Panc1 (cell line): ENCODE measurements around the gene FAM174A. TPM values are rescaled to one million over a fixed set of nuclear protein-coding genes. Genes with fewer than 3 reads are reported as not detected.

Experiments
- ATAC-seq: fragments of 200-7000 bp; cut with Tn5 transposase; 2 replicates; pipeline ENCODE4 v1.9.1; 2020; ENCODE audit warnings: mild to moderate bottlenecking, moderate library complexity
- BruUV-seq: library from RNA; stranded (reverse); fragments of 400-500 nt; replicated peaks from 2 replicates; lab custom pipeline; 2021; lab: Mats Ljungman, UMichigan
- CTCF ChIA-PET: fragments of 300-600 bp; sonication (Branson Sonifier 250); formaldehyde crosslinking; loops from one replicate; lab custom pipeline; 2022; ENCODE audit warnings: antibody characterized with exemption; lab: Charles Lee
- POLR2A ChIA-PET: fragments of 300-600 bp; sonication (Branson Sonifier 250); formaldehyde crosslinking; loops from one replicate; lab custom pipeline; 2022; ENCODE audit warnings: antibody characterized with exemption; lab: Charles Lee
- DNase-seq: peaks from one replicate; pipeline ENCODE4 v3.0.0-alpha.2; 2010; ENCODE audit warnings: low read depth, low spot score
- H3K27ac ChIP-seq: 2 replicates; pipeline ENCODE4 v1.5.1; 2011; ENCODE audit warnings: mild to moderate bottlenecking, low read length, inconsistent platforms
- H3K27me3 ChIP-seq: fragments of 200-500 bp; sonication (Bioruptor generic); 2 replicates; pipeline ENCODE4 v1.6.0; 2014; ENCODE audit warnings: low read length, inconsistent platforms; ENCODE audit not compliant: control insufficient read depth, insufficient read depth
- H3K36me3 ChIP-seq: fragments of 200-500 bp; sonication (Bioruptor generic); 2 replicates; pipeline ENCODE4 v1.5.1; 2014; ENCODE audit warnings: inconsistent platforms, mild to moderate bottlenecking, low read length, moderate library complexity; ENCODE audit not compliant: control insufficient read depth, insufficient read depth
- H3K4me1 ChIP-seq: 2 replicates; pipeline ENCODE4 v1.5.1; 2011; ENCODE audit warnings: inconsistent platforms, mild to moderate bottlenecking, low read length, moderate library complexity; ENCODE audit not compliant: control insufficient read depth, insufficient read depth
- H3K4me3 ChIP-seq, 2 experiments: 2 replicates each; pipeline ENCODE4 v1.5.1; 2011 to 2012; ENCODE audit warnings: low read depth in 2 of 2, low read length in 2 of 2, mild to moderate bottlenecking in 2 of 2, inconsistent platforms in 1 of 2, moderate library complexity in 1 of 2
- H3K9me3 ChIP-seq: fragments of 200-500 bp; sonication (Bioruptor generic); 2 replicates; pipeline ENCODE4 v1.5.1; 2014; ENCODE audit warnings: low read depth, mild to moderate bottlenecking, inconsistent platforms, low read length, moderate library complexity; ENCODE audit not compliant: control insufficient read depth, insufficient read depth
- POLR2AphosphoS5 ChIP-seq: IDR thresholded peaks from 2 replicates; pipeline ENCODE4 v1.6.1; 2012; ENCODE audit warnings: mild to moderate bottlenecking, low read depth, low read length, moderate library complexity
- SIN3A ChIP-seq: IDR thresholded peaks from 2 replicates; pipeline ENCODE4 v1.6.1; 2012; ENCODE audit warnings: low read depth, mild to moderate bottlenecking, low read length, moderate library complexity, borderline replicate concordance; ENCODE audit not compliant: insufficient read depth
- TCF7L2 ChIP-seq: IDR thresholded peaks from 2 replicates; pipeline ENCODE4 v1.6.1; 2011; ENCODE audit warnings: mild to moderate bottlenecking, low read depth, low read length, inconsistent platforms
- in situ Hi-C: cut with HindIII; loops from 2 replicates; pipeline ENCODE4 v1.10.0; 2016; ENCODE audit warnings: low sequenced_read_pairs, low pct_unique_long_range_greater_than_20kb
- intact Hi-C: fragments of 100-400 bp; cut with micrococcal nuclease; formaldehyde crosslinking; loops from one replicate; pipeline ENCODE4 v1.10.0; 2022; ENCODE audit not compliant: unreplicated experiment
- total RNA-seq: library from RNA; stranded (reverse); gene quantifications from one replicate; pipeline ENCODE4 v1.2.1, GENCODE V29; 2021; ENCODE audit not compliant: unreplicated experiment
- TF ChIP-seq, protein P1 (sequence below): fragments of 450-650 bp; IDR thresholded peaks from 2 replicates; pipeline ENCODE4 v1.5.1; 2017; ENCODE audit warnings: mild to moderate bottlenecking
- TF ChIP-seq, protein P2 (sequence below), 2 experiments: IDR thresholded peaks; 2 replicates each; pipeline ENCODE4 v1.6.1; 2011 to 2012; ENCODE audit warnings: low read depth in 2 of 2, control low read depth in 1 of 2, low read length in 1 of 2, mild to moderate bottlenecking in 1 of 2, moderate library complexity in 1 of 2; ENCODE audit not compliant: insufficient read depth in 1 of 2

Gene FAM174A
- total RNA-seq, 1 experiment from 2014 or later: 11.0 TPM

DNA sequence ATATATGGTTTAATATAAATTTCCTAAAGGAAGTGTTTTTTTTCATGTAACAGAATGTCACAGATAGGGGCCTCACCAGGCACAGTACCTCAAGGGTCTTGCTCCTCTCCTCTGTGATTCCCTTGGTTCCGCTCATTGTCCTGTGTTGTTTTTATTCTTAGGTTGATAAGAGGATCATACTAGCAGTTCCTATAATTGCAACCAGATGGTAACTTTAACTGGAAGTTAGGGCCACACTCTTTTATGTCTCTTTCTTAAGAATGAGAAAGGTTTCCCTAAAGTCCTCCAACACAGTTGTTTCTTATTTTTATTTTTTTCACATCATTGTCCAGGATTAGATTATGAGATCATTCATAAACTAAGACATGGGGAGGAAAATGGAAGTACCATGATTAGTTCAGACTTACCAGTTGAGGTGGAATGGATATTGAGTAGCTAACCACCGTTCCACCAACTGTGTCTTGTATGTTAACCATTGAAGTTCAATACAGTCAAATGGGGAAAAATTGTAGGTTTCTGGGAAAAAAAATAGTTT is 41.1 kb downstream of the FAM174A start:
- Histone ChIP-seq H3K27me3 (no peaks in the 10 kb centered on the region), H3K36me3 (no peaks in the 10 kb centered on the region), H3K9me3 (no peaks in the 10 kb centered on the region), H3K4me3 (no peak overlapping the region), H3K27ac (no peak overlapping the region), H3K4me1 (no peaks in the 10 kb centered on the region)
- CTCF ChIA-PET: no interaction called here
- TF ChIP-seq SIN3A (no peak), POLR2AphosphoS5 (no peak), TCF7L2 (no peak)
- TF ChIP-seq, protein P1, sequence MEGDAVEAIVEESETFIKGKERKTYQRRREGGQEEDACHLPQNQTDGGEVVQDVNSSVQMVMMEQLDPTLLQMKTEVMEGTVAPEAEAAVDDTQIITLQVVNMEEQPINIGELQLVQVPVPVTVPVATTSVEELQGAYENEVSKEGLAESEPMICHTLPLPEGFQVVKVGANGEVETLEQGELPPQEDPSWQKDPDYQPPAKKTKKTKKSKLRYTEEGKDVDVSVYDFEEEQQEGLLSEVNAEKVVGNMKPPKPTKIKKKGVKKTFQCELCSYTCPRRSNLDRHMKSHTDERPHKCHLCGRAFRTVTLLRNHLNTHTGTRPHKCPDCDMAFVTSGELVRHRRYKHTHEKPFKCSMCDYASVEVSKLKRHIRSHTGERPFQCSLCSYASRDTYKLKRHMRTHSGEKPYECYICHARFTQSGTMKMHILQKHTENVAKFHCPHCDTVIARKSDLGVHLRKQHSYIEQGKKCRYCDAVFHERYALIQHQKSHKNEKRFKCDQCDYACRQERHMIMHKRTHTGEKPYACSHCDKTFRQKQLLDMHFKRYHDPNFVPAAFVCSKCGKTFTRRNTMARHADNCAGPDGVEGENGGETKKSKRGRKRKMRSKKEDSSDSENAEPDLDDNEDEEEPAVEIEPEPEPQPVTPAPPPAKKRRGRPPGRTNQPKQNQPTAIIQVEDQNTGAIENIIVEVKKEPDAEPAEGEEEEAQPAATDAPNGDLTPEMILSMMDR: no peak
- TF ChIP-seq, protein P2, sequence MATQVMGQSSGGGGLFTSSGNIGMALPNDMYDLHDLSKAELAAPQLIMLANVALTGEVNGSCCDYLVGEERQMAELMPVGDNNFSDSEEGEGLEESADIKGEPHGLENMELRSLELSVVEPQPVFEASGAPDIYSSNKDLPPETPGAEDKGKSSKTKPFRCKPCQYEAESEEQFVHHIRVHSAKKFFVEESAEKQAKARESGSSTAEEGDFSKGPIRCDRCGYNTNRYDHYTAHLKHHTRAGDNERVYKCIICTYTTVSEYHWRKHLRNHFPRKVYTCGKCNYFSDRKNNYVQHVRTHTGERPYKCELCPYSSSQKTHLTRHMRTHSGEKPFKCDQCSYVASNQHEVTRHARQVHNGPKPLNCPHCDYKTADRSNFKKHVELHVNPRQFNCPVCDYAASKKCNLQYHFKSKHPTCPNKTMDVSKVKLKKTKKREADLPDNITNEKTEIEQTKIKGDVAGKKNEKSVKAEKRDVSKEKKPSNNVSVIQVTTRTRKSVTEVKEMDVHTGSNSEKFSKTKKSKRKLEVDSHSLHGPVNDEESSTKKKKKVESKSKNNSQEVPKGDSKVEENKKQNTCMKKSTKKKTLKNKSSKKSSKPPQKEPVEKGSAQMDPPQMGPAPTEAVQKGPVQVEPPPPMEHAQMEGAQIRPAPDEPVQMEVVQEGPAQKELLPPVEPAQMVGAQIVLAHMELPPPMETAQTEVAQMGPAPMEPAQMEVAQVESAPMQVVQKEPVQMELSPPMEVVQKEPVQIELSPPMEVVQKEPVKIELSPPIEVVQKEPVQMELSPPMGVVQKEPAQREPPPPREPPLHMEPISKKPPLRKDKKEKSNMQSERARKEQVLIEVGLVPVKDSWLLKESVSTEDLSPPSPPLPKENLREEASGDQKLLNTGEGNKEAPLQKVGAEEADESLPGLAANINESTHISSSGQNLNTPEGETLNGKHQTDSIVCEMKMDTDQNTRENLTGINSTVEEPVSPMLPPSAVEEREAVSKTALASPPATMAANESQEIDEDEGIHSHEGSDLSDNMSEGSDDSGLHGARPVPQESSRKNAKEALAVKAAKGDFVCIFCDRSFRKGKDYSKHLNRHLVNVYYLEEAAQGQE (IDR thresholded peaks at IDR 0.05; ENCODE audit: insufficient read depth in 1 of 2, low read depth in 2 of 2, low read length in 1 of 2): no peak
- intact Hi-C loops (no loop called here), in situ Hi-C loops (no loop called here)
- POLR2A ChIA-PET: no interaction called here
- no peak for ATAC-seq
- no TSS peak for BruUV-seq
- DNase-seq: no peak

DNA sequence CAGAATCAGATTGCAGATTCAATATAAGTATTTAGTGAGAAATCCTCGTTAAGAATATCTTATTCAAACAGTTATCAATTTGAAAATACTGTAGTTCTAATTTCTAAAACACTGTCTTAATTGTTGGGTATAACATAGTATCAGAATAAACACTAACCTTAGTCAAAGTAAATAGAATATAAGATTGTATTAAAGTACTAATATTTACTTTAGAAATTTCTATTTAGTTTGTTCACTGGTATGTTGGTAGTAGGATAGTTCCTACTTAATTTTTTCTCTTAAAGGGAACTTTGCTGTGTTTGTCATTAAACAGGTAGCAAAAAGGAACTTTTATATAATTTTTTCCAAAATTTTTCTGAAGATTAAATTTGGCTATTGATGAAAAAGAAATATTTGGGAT is 42.3 kb downstream of the FAM174A start:
- no peak overlapping the region for H3K27ac ChIP-seq
- no peaks in the 10 kb centered on the region for H3K9me3 ChIP-seq
- intact Hi-C loops: no loop called here
- ChIA-PET POLR2A (no interaction called here), CTCF (no interaction called here)
- H3K4me3 ChIP-seq: no peak overlapping the region
- in situ Hi-C loops: no loop called here
- BruUV-seq: no TSS peak
- H3K36me3 ChIP-seq: no peaks in the 10 kb centered on the region
- ATAC-seq (no peak), DNase-seq (no peak)
- TF ChIP-seq, protein P2 (IDR thresholded peaks at IDR 0.05; ENCODE audit: insufficient read depth in 1 of 2, low read depth in 2 of 2, low read length in 1 of 2): no peak
- TF ChIP-seq, protein P1: no peak
- no peak for TF ChIP-seq SIN3A
- TF ChIP-seq TCF7L2: no peak
- H3K27me3 ChIP-seq: no peaks in the 10 kb centered on the region
- H3K4me1 ChIP-seq: no peaks in the 10 kb centered on the region
